HCT116 (cell line): ENCODE data around the gene AASDH. TPM values are rescaled to one million over a fixed set of nuclear protein-coding genes. Genes with fewer than 3 reads are reported as not detected.

Experiments used
- ATAC-seq: fragments of 200-7000 bp; cut with Tn5 transposase; 2 replicates; pipeline ENCODE4 v1.9.1; 2020; ENCODE audit warnings: mild to moderate bottlenecking, moderate library complexity
- BruUV-seq: library from RNA; stranded (reverse); fragments of 400-500 nt; replicated peaks from 2 replicates; lab custom pipeline; 2021; lab: Mats Ljungman, UMichigan
- CTCF ChIA-PET: fragments of 300-600 bp; sonication (Branson Sonifier 250); formaldehyde crosslinking; loops from one replicate; lab custom pipeline; 2021; ENCODE audit warnings: antibody characterized with exemption; lab: Charles Lee
- POLR2A ChIA-PET: fragments of 300-600, 350-600 bp; sonication (Branson Sonifier 250); formaldehyde crosslinking; loops from one replicate; lab custom pipeline; 2021; ENCODE audit warnings: antibody characterized with exemption; lab: Charles Lee
- RAD21 ChIA-PET, 2 experiments: fragments of 300-600 bp; sonication (Branson Sonifier 250); formaldehyde crosslinking; loops; one replicate each; lab custom pipeline; 2023; ENCODE audit warnings: low total read pairs in 2 of 2; ENCODE audit not compliant: uncharacterized antibody in 2 of 2, unreplicated experiment in 2 of 2, low non-redundant PET in 1 of 2; lab: Charles Lee
- DNase-seq: peaks from one replicate; pipeline ENCODE4 v3.0.0-alpha.2; 2010; ENCODE audit warnings: low read depth, low spot score
- H2AFZ ChIP-seq: fragments of 200-600 bp; shearing (Covaris generic), sonication (generic); 2 replicates; pipeline ENCODE4 v1.6.1; 2017; ENCODE audit warnings: low read depth, mixed run types, mixed read lengths, antibody characterized with exemption, low read length; ENCODE audit not compliant: poor library complexity, severe bottlenecking
- H3K27ac ChIP-seq: 2 replicates; pipeline ENCODE4 v1.5.1; 2012; ENCODE audit warnings: low read depth, low read length
- H3K27me3 ChIP-seq: fragments of 200-600 bp; sonication (generic); 2 replicates; pipeline ENCODE4 v1.6.1; 2016; ENCODE audit warnings: mixed run types, low read length, mixed read lengths; ENCODE audit not compliant: insufficient read depth
- H3K36me3 ChIP-seq, 2 experiments: fragments of 200-500 bp in 1 of 2; fragments of 200-600 bp in 1 of 2; sonication (Bioruptor generic) in 1 of 2; sonication (generic) in 1 of 2; 2 replicates each; pipeline versions ENCODE4 v1.5.1 to v1.6.1; 2014 to 2016; ENCODE audit warnings: low read length in 2 of 2, inconsistent platforms in 1 of 2, mixed read lengths in 1 of 2, mixed run types in 1 of 2; ENCODE audit not compliant: insufficient read depth in 2 of 2, control insufficient read depth in 1 of 2
- H3K4me1 ChIP-seq, 2 experiments: fragments of 200-600 bp in 1 of 2; sonication (generic) in 1 of 2; 2 replicates each; pipeline versions ENCODE4 v1.5.1 to v1.6.1; 2012 to 2017; ENCODE audit warnings: low read length in 2 of 2, inconsistent platforms in 1 of 2, mild to moderate bottlenecking in 1 of 2, mixed read lengths in 1 of 2, mixed run types in 1 of 2, moderate library complexity in 1 of 2; ENCODE audit not compliant: insufficient read depth in 2 of 2, control insufficient read depth in 1 of 2
- H3K4me2 ChIP-seq: fragments of 200-600 bp; sonication (generic); 2 replicates; pipeline ENCODE4 v1.6.1; 2017; ENCODE audit warnings: mixed run types, low read length, mixed read lengths
- H3K4me3 ChIP-seq, 2 experiments: fragments of 200-600 bp in 1 of 2; sonication (generic) in 1 of 2; replicated peaks in 1 of 2; 2 replicates each; pipeline ENCODE4 v1.5.1; 2011 to 2016; ENCODE audit warnings: low read length in 2 of 2, control low read depth in 1 of 2, low read depth in 1 of 2, mild to moderate bottlenecking in 1 of 2, mixed read lengths in 1 of 2, mixed run types in 1 of 2
- H3K79me2 ChIP-seq: fragments of 200-600 bp; sonication (generic); 2 replicates; pipeline ENCODE4 v1.6.1; 2017; ENCODE audit warnings: mild to moderate bottlenecking, mixed run types, low read length, moderate library complexity, mixed read lengths; ENCODE audit not compliant: insufficient read depth
- H3K9ac ChIP-seq: fragments of 200-600 bp; sonication (generic); 2 replicates; pipeline ENCODE4 v1.6.1; 2016; ENCODE audit warnings: low read length, mixed read lengths
- H3K9me2 ChIP-seq: fragments of 200-600 bp; sonication (generic), shearing (Covaris generic); 2 replicates; pipeline ENCODE4 v1.6.1; 2017; ENCODE audit warnings: mixed run types, mild to moderate bottlenecking, moderate library complexity; ENCODE audit not compliant: insufficient read depth
- H3K9me3 ChIP-seq, 2 experiments: fragments of 200-500 bp in 1 of 2; fragments of 200-600 bp in 1 of 2; sonication (Bioruptor generic) in 1 of 2; sonication (generic) in 1 of 2; 2 replicates each; pipeline ENCODE4 v1.6.1; 2014 to 2017; ENCODE audit warnings: low read length in 2 of 2, mixed read lengths in 2 of 2, inconsistent platforms in 1 of 2, low read depth in 1 of 2, mild to moderate bottlenecking in 1 of 2, mixed run types in 1 of 2, moderate library complexity in 1 of 2; ENCODE audit not compliant: control insufficient read depth in 1 of 2, insufficient read depth in 1 of 2
- H4K20me1 ChIP-seq: fragments of 200-600 bp; sonication (generic), shearing (Covaris generic); 2 replicates; pipeline ENCODE4 v1.6.1; 2017; ENCODE audit warnings: mixed run types, mild to moderate bottlenecking, moderate library complexity; ENCODE audit not compliant: insufficient read depth
- CBX3 ChIP-seq: IDR thresholded peaks from 2 replicates; pipeline ENCODE4 v1.6.1; 2012; ENCODE audit warnings: low read depth
- CEBPB ChIP-seq: IDR thresholded peaks from 2 replicates; pipeline ENCODE4 v1.6.1; 2012; ENCODE audit warnings: low read depth
- EGR1 ChIP-seq: IDR thresholded peaks from 2 replicates; pipeline ENCODE4 v1.6.1; 2012; ENCODE audit warnings: low read depth
- ELF1 ChIP-seq: IDR thresholded peaks from 2 replicates; pipeline ENCODE4 v1.6.1; 2012; ENCODE audit warnings: low read depth, borderline replicate concordance
- EZH2phosphoT487 ChIP-seq: fragments of 200-600 bp; IDR thresholded peaks from 2 replicates; pipeline ENCODE4 v1.6.1; 2018; ENCODE audit warnings: antibody characterized with exemption, borderline replicate concordance
- MAX ChIP-seq: IDR thresholded peaks from 2 replicates; pipeline ENCODE4 v1.6.1; 2012
- POLR2A ChIP-seq: IDR thresholded peaks from 2 replicates; pipeline ENCODE4 v1.7.0; 2011; ENCODE audit warnings: borderline replicate concordance; ENCODE audit not compliant: insufficient read depth, insufficient read length; ENCODE audit errors: extremely low read depth
- POLR2AphosphoS5 ChIP-seq: IDR thresholded peaks from 2 replicates; pipeline ENCODE4 v1.6.1; 2011; ENCODE audit warnings: mild to moderate bottlenecking, low read depth, low read length, moderate library complexity
- REST ChIP-seq: IDR thresholded peaks from 2 replicates; pipeline ENCODE4 v1.6.1; 2012; ENCODE audit warnings: low read depth
- SIN3A ChIP-seq: IDR thresholded peaks from 2 replicates; pipeline ENCODE4 v1.6.1; 2012; ENCODE audit warnings: low read depth
- SP1 ChIP-seq: IDR thresholded peaks from 2 replicates; pipeline ENCODE4 v1.6.1; 2012; ENCODE audit warnings: low read depth
- SRF ChIP-seq: IDR thresholded peaks from 2 replicates; pipeline ENCODE4 v1.6.1; 2012; ENCODE audit warnings: low read depth
- TCF7L2 ChIP-seq: IDR thresholded peaks from 2 replicates; pipeline ENCODE4 v1.7.0; 2011; ENCODE audit warnings: borderline replicate concordance, inconsistent platforms; ENCODE audit not compliant: insufficient read depth, insufficient read length; ENCODE audit errors: extremely low read depth
- ZBTB33 ChIP-seq: IDR thresholded peaks from 2 replicates; pipeline ENCODE4 v1.6.1; 2011; ENCODE audit warnings: mild to moderate bottlenecking, low read length, moderate library complexity; ENCODE audit not compliant: insufficient replicate concordance; ENCODE audit errors: extremely low read depth
- ZFX ChIP-seq: fragments of 450-650 bp; IDR thresholded peaks from 2 replicates; pipeline ENCODE4 v1.6.1; 2017
- intact Hi-C: fragments of 100-400 bp; cut with micrococcal nuclease; formaldehyde crosslinking; loops from 2 replicates; pipeline ENCODE4 v1.10.0; 2022
- total RNA-seq: library from RNA; stranded (reverse); gene quantifications from one replicate; pipeline ENCODE4 v1.2.1, GENCODE V29; 2021; ENCODE audit not compliant: unreplicated experiment

AASDH gene
- total RNA-seq, 1 experiment from 2014 or later, result 13.7 TPM

- RAD21 ChIA-PET, result no interaction called here
- Histone ChIP-seq H3K36me3 (no peaks in the 10 kb centered on the region), H2AFZ (no peak overlapping the region), H3K9me3 (no peaks in the 10 kb centered on the region), H4K20me1 (no peaks in the 10 kb centered on the region), H3K4me2 (no peak overlapping the region)
- no TSS peak for BruUV-seq
- TF ChIP-seq CBX3 (no peak), REST (no peak), EGR1 (no peak), POLR2AphosphoS5 (no peak), ZFX (no peak), SIN3A (no peak), POLR2A (no peak), MAX (no peak), TCF7L2 (no peak), EZH2phosphoT487 (no peak), SRF (no peak), ZBTB33 (no peak), CEBPB (no peak), ELF1 (no peak), SP1 (no peak)
- TF ChIP-seq, all 23 proteins: peak for 0
- intact Hi-C loops, result loop anchor here (10.0 kb wide), 1 partner anchor 429 kb away; no protein-coding TSS in a partner anchor
- H3K27me3 ChIP-seq, result no peaks in the 10 kb centered on the region
- CTCF ChIA-PET, result no interaction called here
- H3K9me2 ChIP-seq, result no peaks in the 10 kb centered on the region
- DNase-seq (no peak), ATAC-seq (no peak)
- H3K9ac ChIP-seq, result no peak overlapping the region
- H3K79me2 ChIP-seq, result no peaks in the 10 kb centered on the region
- no peak overlapping the region for H3K27ac ChIP-seq
- H3K4me1 ChIP-seq, result peaks cover 0 to 34% of the 10 kb centered on the region in 2 experiments; a peak in 3 of 4 replicates
- POLR2A ChIA-PET, result no interaction called here
- H3K4me3 ChIP-seq, result no peak overlapping the region
These were observed 83.4 kb downstream of the AASDH start for GRCh38 chr4:56303921-56304320.
